GM23338 (cell line): Measurements from ENCODE around the gene IFT74. TPM values are rescaled to one million over a fixed set of nuclear protein-coding genes. Genes with fewer than 3 reads are reported as not detected.

ENCODE experiments used
- ATAC-seq: fragments of 200-7000 bp; cut with Tn5 transposase; 3 replicates; pipeline ENCODE4 v1.9.1; 2020
- DNase-seq: peaks from one replicate; pipeline ENCODE4 v3.0.0-alpha.2; 2015; ENCODE audit warnings: low spot score
- H2AFZ ChIP-seq: fragments of 200-600 bp; sonication (generic); 2 replicates; pipeline ENCODE4 v1.8.0; 2016; ENCODE audit warnings: antibody characterized with exemption, mild to moderate bottlenecking, moderate library complexity
- H3F3A ChIP-seq: fragments of 200-600 bp; sonication (generic); replicated peaks from 2 replicates; pipeline ENCODE4 v1.8.0; 2017; ENCODE audit warnings: antibody characterized with exemption, mixed run types, low read depth
- H3K27ac ChIP-seq: fragments of 200-600 bp; sonication (generic); 2 replicates; pipeline ENCODE4 v1.6.1; 2016; ENCODE audit warnings: low read depth
- H3K27me3 ChIP-seq: fragments of 200-600 bp; sonication (generic); 2 replicates; pipeline ENCODE4 v1.8.0; 2016; ENCODE audit warnings: mild to moderate bottlenecking, mixed run types, moderate library complexity; ENCODE audit not compliant: insufficient read depth
- H3K36me3 ChIP-seq: fragments of 200-600 bp; sonication (generic); 2 replicates; pipeline ENCODE4 v1.8.0; 2016; ENCODE audit warnings: mild to moderate bottlenecking; ENCODE audit not compliant: insufficient read depth
- H3K4me1 ChIP-seq: fragments of 200-600 bp; sonication (generic); 2 replicates; pipeline ENCODE4 v1.8.0; 2016; ENCODE audit warnings: mild to moderate bottlenecking, moderate library complexity; ENCODE audit not compliant: insufficient read depth
- H3K4me2 ChIP-seq: fragments of 200-600 bp; sonication (generic); 2 replicates; pipeline ENCODE4 v1.7.1; 2017; ENCODE audit warnings: mixed run types
- H3K4me3 ChIP-seq: fragments of 200-600 bp; sonication (generic); 2 replicates; pipeline ENCODE4 v1.6.1; 2016; ENCODE audit warnings: mixed run types
- H3K79me2 ChIP-seq: fragments of 200-600 bp; sonication (generic); replicated peaks from 2 replicates; pipeline ENCODE4 v1.8.0; 2017; ENCODE audit warnings: mild to moderate bottlenecking; ENCODE audit not compliant: insufficient read depth
- H3K9me2 ChIP-seq: fragments of 200-600 bp; sonication (generic); 2 replicates; pipeline ENCODE4 v1.8.0; 2017; ENCODE audit not compliant: insufficient read depth
- H4K20me1 ChIP-seq: fragments of 200-600 bp; sonication (generic); replicated peaks from 2 replicates; pipeline ENCODE4 v1.8.0; 2017; ENCODE audit warnings: mild to moderate bottlenecking; ENCODE audit not compliant: insufficient read depth
- H3K27ac Mint-ChIP-seq: 2 replicates; pipeline ENCODE4 v1.8.0; 2020; ENCODE audit warnings: inconsistent platforms, mild to moderate bottlenecking, moderate library complexity, mixed read lengths
- H3K27me3 Mint-ChIP-seq: 3 replicates; pipeline ENCODE4 v1.8.0; 2022; ENCODE audit warnings: low read depth, mild to moderate bottlenecking, moderate library complexity, mixed read lengths, inconsistent platforms; ENCODE audit not compliant: insufficient read depth, poor library complexity
- H3K36me3 Mint-ChIP-seq: 3 replicates; pipeline ENCODE4 v1.8.0; 2021; ENCODE audit warnings: low read depth, mild to moderate bottlenecking, inconsistent platforms, moderate library complexity, mixed read lengths
- H3K4me1 Mint-ChIP-seq: 3 replicates; pipeline ENCODE4 v1.8.0; 2020; ENCODE audit warnings: mild to moderate bottlenecking, inconsistent platforms, mixed read lengths
- H3K4me3 Mint-ChIP-seq: 3 replicates; pipeline ENCODE4 v1.8.0; 2021; ENCODE audit warnings: moderate library complexity, mild to moderate bottlenecking, inconsistent platforms, mixed read lengths
- H3K9me3 Mint-ChIP-seq: 3 replicates; pipeline ENCODE4 v1.8.0; 2020; ENCODE audit warnings: moderate library complexity, mild to moderate bottlenecking, inconsistent platforms, mixed read lengths
- CTCF ChIP-seq, 2 experiments: fragments of 200-600 bp in 1 of 2; sonication (generic) in 1 of 2; conservative IDR thresholded peaks; 2 replicates each; pipeline versions ENCODE4 v1.5.1 to v1.6.1; 2016 to 2017; ENCODE audit warnings: antibody characterized with exemption in 2 of 2, low read depth in 2 of 2, mild to moderate bottlenecking in 2 of 2, moderate library complexity in 1 of 2
- EZH2 ChIP-seq: fragments of 200-600 bp; sonication (generic); IDR thresholded peaks from one replicate; pipeline ENCODE4 v1.8.0; 2017; ENCODE audit warnings: antibody characterized with exemption, mild to moderate bottlenecking, low read depth; ENCODE audit not compliant: unreplicated experiment
- ZNF462 ChIP-seq: fragments of 250-450 bp; sonication (Bioruptor Pico); IDR thresholded peaks from 2 replicates; pipeline ENCODE4 v1.5.0; 2020; ENCODE audit warnings: mild to moderate bottlenecking, moderate library complexity
- polyA plus RNA-seq: library from polyadenylated mRNA; unstranded; fragments of >200 nt; fragmentation: Nextera tagmentation; extraction: Ambion mirVana; gene quantifications from 2 replicates; pipeline ENCODE4 v1.2.1, GENCODE V29; 2016
- total RNA-seq: library from RNA; depleted of rRNA; stranded (reverse); fragments of >200 nt; shearing (Covaris generic); gene quantifications from 2 replicates; pipeline ENCODE4 v1.2.3, GENCODE V29; 2014

The IFT74 gene
- total and polyA plus RNA-seq, 2 experiments from 2014 or later: 14.6 to 30.0 TPM

- ATAC-seq: peak; percentile 54
- H3K4me2 ChIP-seq: no peak overlapping the region
- Mint-ChIP-seq H3K27me3 (no peaks in the 10 kb centered on the region), H3K36me3 (no peaks in the 10 kb centered on the region), H3K4me1 (peaks cover 3% of the 10 kb centered on the region; the same call in 1 of the 3 replicates), H3K27ac (no peak overlapping the region), H3K4me3 (no peak overlapping the region), H3K9me3 (no peaks in the 10 kb centered on the region)
- H3F3A ChIP-seq: no peaks in the 10 kb centered on the region
- no peak overlapping the region for H3K4me3 ChIP-seq
- no peaks in the 10 kb centered on the region for H3K27me3 ChIP-seq
- TF ChIP-seq ZNF462 (CRISPR knock-in tag): no peak
- peak; percentile 72 to 79 for TF ChIP-seq CTCF (conservative IDR thresholded peaks at IDR 0.05; ENCODE audit: low read depth in 2 of 2)
- TF ChIP-seq EZH2: no peak
- no peak overlapping the region for H2AFZ ChIP-seq
- no peaks in the 10 kb centered on the region for H3K4me1 ChIP-seq
- H3K9me2 ChIP-seq: no peaks in the 10 kb centered on the region
- no peaks in the 10 kb centered on the region for H4K20me1 ChIP-seq
- H3K79me2 ChIP-seq: no peaks in the 10 kb centered on the region
- no peak overlapping the region for H3K27ac ChIP-seq
- DNase-seq: peak; percentile 70
- H3K36me3 ChIP-seq: no peaks in the 10 kb centered on the region
These were observed 77.7 kb downstream of the IFT74 start for GRCh38 chr9:27033815-27034403.
